GM19397 (cell line): Measurements from ENCODE around the gene SLC30A7.
"Not testable (repeated sequence)": the region's sequence is repeated elsewhere in the genome, so short reads cannot be mapped to it uniquely, and the experiment has no call there.

Experiments used
- ATAC-seq: cut with Tn5 transposase; IDR thresholded peaks from one replicate; pipeline ENCODE4 v1.9.1; 2021; ENCODE audit warnings: mild to moderate bottlenecking, moderate library complexity; ENCODE audit not compliant: unreplicated experiment

SLC30A7 gene

DNA sequence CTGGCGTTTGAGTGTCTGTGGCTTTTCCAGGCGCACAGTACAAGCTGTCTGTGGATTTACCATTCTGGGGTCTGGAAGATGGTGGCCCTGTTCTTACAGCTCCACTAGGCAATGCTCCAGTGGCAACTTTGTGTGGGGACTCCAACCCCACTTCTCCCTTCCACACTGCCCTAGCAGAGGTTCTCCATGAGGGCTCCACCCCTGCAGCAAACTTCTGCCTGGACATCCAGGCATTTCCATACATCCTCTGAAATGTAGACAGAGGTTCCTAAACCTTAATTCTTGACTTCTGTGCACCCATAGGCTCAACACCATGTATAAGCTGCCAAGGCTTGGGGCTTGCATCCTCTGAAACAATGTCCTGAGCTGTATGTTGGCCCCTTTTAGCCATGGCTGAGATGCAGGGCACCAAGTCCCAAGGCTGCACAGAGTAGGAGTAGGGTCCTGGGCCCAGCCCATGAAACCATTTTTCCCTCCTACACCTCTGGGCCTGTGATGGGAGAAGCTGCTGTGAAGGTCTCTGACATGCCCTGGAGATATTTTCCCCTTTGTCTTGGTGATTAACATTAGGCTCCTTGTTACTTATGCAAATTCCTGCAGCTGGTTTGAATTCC is 5.9 kb upstream of the SLC30A7 start:
- not testable (repeated sequence) for ATAC-seq

DNA sequence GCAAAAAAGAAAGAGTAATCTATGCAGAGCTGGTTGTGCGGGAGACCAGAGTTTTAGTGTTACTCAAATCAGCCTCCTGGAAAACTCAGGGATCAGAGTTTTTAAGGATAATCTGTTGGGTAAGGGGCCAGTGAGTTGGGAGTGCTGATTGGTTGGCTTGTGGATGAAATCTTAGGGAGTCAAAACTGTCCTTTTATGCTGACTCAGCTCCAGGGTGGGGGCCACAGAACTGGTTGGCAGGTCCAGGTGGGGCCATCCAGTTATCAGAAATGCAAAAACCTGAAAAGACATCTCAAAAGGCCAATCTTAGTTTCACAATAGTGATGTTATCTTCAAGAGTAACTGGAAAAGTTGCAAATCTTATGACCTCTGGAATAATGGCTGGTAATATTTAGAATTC is 4.5 kb upstream of the SLC30A7 start:
- ATAC-seq = no peak

DNA sequence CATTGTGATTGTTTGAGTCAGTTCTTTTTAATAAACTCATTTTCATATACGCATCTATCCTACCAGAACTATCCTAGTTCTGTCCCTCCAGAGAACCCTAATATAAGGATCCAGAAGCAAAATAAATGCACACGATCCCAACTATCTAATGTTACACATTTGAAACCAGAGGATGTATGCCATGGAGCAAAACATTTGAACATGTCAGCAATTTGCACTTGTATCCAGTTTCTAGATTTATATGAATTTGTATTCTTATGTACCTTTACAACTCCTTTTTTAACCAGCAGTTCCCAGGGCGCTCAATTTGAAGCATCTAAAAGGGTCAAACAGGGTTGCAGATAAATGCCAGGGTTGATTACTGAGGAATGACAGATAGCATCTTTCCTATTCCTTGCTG is 3.3 kb upstream of the SLC30A7 start:
- ATAC-seq = no peak

DNA sequence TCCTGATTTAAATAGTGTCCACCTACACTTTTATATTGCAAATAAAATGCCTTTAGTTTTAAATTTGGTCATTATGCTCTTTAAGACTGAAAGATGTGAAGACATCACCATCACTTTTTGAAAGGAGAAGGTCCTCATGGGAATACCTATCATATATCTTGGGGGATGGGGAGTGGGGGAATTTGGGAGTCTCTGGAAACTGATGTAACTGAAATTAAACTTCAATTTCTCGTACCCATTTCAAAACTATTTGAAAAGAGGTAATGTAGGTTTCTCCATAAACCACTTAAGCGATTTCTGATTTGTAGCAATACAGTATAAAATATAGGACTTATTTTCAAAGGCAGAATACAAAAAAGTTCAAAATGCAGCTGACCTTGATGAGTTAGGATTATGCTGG is 2.2 kb upstream of the SLC30A7 start:
- ATAC-seq = no peak

DNA sequence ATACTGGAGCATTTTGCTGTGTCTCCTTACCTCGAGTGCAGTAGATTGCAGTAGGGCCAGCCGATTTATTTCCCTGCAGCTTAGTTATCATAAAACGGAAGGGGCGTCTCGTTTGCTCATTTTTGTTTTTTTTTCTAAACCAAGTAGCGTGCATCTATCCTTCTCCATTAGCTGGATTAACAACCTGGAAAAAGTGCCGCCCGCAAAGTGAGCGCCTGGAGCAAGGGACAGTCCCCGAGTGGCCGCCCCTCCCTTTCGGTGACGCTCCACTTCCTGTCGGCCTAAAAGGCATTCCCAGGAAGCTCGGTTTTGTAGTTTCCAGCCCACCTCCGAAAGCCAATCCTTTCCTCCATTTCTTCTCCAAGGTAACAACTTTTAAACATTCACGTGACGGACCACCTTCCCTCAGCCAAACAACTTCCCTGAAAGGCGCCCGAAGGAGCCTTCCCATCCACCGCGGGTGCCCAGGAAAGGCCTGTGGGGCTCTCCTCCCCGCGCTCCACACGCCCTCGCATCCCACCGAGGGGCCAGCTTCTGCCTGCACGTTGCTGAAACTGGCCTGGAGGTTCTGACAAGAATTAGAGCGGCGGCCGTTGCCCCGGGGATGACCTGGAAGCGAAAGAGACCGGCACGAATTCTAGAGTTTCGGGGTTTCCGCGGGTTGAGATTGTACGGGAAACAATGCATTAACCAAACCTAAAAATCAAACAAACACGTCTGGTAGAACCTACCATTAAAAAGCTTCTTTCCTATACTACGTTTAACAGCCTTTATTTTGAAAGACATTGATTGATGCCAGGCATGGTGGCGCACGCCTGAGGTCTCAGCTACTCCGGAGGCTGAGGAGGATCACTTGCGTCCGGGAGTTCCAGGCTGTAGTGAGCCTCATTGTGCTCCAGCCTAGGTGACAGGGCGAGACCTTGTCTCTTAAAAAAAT is 1.0 kb upstream of the SLC30A7 start, which contains the start of gene EXTL2:
Gene EXTL2 (minus strand): TSS at position 240 of the 937 bp plus-strand sequence. CDS start 6,085 bp downstream, outside the sequence.
- peak; percentile 38 for ATAC-seq

DNA sequence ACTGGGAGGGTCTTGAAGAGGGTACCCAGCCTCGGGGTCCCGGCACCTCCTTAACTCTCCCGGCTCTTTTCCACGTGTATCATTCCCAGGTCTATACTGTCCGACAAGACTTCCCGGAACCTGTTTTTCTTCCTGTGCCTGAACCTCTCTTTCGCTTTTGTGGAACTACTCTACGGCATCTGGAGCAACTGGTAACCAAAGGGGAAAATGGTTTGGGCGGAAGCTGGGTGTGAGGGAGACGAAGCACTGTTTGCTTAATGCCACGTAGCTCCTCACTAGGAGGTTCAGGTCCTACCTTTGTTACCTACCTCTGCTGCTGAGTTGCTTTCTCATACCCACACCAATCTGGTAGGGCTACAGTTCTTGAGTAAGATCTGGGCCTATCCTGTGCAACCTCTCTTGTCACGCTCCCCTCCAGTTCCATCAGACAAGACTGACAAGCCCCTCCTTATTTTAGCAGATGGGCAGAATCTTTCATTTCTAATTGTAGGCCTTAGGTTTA is 642 bp downstream of the SLC30A7 start:
- ATAC-seq = peak; percentile 32

DNA sequence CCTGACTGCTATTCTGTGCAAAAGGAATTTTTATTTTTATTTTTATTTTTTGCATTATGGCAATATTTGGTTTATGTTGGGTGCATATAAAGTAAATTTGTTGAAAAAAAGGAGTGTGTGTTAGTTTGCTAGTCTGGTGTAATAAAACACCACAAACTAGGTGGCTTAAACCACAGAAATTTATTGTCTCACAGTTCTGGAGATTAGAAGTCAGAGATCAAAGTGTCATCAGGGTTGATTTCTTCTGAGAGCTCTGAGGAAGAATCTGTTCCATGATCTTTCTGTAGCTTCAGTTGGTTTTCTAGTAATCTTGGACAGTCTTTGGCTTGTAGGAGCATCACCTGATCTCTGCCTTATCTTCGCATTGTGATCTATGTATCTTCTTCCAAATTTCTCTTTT is 6.5 kb downstream of the SLC30A7 start:
- ATAC-seq = no peak

DNA sequence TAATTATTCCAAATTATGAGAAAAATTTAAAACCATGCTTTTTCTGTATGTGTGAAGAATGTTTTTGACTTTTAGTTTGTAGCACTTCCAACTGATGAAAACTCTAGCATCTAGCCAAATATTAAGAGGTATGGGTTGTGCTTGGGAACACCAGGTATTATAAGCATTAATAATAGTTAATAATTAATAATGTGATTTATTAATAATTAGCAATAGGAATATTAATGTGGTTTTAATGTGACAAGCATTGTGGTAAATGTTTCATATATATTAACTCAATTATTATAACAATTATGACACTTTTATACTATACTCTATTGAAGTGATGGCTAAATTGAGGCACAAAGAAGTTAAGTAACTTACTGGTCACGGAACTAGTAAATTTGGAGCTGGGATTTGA is 7.9 kb downstream of the SLC30A7 start:
- ATAC-seq = no peak

DNA sequence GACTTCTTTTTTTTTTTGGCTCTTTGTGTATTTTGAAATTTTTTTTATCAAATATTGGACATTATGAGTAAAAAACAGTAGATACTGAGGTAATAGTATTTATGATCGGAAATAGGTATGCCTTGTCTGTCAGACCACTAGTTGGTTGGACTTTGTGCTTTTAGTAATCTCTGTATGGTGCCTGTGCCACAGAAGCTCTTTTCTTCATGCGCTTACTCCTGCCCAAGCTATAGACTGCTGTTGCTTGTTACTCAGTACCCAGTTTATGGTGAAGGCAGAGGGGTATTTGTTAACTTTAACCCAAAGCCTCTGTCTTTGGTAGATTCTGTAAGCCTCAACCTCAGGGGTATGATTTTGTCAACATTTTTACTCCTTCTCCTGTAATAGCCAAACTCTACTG is 8.6 kb downstream of the SLC30A7 start:
- ATAC-seq = no peak

DNA sequence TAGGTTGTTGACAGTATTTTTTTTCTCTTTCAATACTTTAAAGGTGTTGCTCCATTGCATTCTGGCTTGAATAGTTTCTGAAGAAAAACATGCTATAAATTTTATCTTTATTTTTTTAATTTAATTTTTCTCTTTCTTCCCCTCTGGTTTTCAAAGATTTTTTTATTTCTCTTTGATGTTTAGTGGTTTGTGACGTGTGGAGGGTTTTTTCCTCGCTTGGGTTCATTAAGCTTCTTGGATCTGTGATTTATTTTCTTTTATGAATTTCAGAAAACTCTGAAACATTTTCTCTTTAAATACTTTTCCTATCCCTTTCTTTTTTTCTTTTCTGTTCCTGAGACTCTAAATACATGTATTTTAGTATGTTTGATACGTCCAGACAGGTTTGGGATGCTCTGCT is 9.3 kb downstream of the SLC30A7 start:
- ATAC-seq = no peak

DNA sequence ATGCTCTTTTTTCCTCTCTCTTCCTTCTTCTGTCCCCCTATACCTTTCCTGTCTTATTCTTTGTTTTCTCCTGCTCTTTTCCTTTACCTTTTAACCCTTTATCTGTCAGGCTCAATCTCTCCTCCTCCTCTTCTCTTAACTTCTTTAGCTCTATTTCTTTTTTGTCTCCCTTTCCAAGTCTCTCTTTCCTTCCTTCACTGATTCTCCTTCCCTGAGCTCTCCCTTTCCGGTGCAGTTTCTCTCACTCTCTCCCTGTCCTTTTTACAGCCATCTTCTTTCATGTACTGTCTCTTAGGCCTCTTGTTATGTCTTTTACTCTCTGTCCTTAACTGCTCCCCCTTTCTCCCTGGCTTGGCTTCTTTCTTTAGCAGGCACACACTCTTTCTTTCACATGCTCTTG is 12.0 kb downstream of the SLC30A7 start:
- no peak for ATAC-seq

DNA sequence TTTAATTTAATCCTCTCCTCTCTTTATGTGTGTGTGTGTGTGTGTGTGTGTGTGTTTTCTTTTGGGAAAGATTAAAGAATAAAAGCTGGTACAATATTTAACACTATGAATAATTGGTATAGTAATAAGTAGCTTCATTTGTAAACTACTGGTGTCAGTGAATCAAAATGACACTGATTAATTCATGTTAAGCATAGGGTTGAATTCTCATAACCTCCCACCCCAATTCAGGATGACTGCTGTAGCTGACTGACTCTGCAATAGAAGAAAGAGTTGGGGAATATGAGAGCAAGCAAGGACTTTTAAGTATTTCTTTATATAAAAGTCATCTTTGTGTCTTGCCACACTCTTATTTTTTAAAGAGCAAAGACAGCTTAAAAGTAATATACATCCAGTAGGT is 13.1 kb downstream of the SLC30A7 start:
- ATAC-seq = no peak

DNA sequence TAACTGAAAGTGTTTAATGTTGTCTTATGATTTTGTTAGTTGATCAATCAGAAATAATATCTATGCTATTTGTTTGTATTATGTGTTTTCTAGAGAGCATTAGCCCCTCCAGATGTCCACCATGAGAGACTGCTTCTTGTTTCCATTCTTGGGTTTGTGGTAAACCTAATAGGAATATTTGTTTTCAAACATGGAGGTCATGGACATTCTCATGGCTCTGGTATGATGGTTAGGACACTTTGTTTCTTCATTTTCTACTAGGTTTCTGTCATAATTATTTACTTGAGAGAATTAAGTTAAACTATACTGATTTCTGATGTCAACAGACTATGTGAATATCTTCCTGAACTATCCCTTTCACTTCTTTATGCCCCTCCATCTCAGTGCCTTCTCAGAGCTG is 16.1 kb downstream of the SLC30A7 start:
- no peak for ATAC-seq

DNA sequence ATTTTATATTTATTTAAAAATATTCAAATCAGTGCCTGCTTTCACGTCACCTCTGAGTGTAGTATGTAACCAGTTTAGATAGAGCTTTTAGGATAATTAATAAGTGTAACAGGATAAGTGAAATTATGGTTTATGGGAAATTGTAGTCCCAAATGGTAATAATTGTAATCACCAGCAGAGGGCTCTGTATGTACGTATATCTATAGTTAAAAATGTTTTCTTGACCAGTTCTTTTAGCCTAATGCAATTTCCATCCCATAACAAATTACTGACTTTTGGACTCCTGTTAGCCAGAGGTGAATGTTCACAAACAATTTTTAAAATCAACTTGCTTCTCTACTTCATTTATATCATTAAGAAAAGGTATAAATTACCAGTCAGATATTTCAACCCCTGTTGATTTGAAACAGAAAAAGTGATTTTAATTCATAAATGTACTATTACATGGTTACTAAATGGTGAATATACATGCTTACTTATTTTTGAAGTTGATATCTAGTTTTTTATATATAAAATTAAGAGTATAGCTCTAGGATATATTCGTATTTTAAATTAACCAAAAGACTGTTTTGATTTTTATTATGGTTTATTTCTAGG is 25.3 kb downstream of the SLC30A7 start:
- ATAC-seq = no peak

DNA sequence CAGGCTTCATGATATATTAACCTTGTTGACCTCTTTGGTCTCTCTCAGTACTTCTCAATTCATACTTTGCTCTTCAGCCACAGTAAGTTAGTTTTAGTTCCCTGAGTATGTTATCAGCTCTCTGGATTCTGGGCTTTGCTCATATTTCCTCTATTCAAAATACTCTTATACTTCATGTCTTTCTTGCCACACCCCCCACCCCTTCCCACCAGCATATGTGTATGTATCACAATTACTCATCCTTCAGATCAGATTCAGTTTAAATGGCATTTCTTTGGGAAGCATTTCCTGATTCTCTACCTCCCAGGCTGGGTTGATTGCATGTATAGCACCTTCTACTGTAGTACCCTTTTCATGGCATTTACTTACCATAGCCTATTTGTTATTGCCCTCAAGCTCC is 28.3 kb downstream of the SLC30A7 start:
- ATAC-seq = no peak

DNA sequence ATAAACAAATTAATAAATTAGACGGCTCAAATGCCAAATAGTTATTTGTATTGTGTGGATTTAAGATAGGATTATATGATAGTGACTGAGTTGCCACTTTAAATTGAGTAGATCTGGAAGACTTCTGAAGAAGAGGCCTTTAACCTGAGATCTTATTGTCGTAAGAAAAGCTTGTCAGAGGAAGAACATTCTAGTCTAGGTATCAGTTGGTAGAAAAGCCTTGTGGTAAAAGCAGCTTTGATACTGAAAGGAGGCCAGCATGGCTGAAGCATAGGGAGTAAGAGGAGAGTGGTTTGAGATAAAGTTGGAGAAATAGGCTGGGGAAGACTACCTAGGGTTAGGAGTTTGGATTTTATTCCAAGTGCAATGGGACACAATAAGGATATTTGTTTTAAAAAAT is 29.1 kb downstream of the SLC30A7 start:
- no peak for ATAC-seq

DNA sequence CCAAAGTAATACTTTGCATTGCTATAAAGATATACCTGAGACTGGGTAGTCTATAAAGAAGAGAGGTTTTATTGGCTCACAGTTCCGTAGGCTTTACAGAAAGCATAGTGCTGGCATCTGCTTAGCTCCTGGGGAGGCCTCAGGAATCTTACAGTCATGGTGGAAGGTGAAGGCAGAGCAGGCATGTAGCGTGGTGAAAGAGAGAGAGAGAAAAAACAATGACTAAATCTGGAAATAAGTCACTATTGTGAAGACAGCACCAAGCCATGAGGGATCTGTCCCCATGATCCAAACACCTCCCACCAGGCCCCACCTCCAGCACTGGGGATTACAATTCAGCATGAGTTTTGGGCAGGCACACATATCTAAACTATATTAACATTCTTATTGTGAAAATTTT is 30.4 kb downstream of the SLC30A7 start:
- ATAC-seq = no peak

DNA sequence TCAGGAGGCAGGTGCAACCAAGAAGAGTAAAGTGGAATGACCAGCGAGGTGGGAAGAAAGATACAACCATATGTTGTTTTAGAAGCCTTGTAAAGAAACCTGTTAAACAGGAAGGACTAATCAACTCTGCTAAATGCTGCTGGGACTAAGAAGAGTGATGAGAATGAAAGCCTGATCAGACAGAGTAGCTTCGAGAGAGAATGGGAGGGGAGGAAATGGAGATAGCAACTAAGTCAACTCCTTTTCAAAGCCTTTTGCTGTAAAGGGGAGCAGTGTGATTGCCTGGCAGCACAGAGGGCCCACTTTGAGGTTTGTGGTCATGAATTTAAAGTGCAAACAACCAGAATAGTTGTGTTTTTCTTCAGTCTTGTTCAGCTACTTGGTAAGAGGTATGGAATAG is 31.4 kb downstream of the SLC30A7 start:
- ATAC-seq = no peak

DNA sequence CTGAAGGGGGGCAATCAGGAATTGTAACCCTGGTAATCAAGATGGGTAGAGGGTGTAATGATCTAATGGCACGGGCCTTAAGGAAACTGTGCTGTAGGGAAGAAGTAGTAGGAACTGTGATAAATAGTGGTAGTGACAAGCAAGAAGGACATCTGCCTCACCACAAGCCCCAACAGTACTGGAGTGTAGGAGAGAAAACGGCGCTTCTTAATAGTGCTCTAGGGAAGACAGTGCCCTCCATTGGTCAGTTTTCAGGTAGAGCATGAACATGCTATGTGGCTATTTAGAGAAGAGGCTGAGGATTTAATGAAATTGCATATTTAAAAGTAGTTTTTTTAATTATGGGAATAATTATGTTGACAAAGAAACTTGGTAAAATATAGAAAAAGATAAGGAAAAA is 32.2 kb downstream of the SLC30A7 start:
- ATAC-seq = no peak

DNA sequence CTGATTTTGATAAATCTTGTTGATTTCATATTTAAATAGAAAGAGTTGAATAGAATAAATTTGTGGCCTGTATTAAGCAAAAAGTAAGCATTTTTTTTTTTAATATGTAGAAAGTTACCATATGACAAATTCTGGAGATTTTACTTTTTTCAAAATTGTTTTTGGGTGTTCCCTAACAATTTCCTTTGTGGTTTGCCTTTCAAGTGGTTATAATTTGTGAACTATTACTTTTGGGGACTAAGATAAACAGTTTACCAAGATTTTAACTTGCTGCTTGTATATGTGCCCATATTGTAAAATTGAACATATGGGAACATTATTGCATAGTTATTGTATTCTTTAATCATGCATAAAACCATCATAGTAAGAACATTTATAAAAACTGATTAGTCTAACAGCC is 34.6 kb downstream of the SLC30A7 start:
- no peak for ATAC-seq

DNA sequence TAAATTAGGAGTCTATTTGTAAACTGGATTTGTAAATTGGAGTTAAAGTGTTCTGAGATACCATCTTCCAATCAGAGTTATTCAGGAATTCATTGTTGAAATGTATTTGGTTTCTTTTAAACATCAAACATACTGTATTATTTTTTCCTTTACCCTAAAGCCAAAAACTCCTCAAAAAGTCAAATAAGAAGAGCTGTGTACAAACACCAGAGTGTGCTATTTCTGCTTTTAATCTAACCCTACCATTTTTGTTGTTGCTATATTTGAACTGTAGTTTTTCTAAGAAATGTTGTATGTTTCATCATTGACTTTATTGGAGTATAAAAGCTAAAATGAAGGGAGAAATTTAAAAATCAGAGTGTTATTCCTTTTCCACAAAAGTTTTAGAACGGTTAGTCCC is 35.8 kb downstream of the SLC30A7 start:
- no peak for ATAC-seq

DNA sequence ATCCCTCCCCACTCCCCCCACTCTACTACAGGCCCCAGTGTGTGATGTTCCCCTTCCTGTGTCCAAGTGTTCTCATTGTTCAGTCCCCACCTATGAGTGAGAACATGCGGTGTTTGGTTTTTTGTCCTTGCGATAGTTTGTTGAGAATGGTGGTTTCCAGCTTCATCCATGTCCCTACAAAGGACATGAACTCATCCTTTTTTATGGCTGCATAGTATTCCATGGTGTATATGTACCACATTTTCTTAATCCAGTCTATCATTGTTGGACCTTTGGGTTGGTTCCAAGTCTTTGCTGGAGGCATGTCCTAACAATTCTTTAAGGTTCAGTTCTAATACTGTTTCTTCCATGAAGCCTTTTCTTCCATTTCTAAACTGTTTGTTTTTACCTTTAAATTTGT is 37.7 kb downstream of the SLC30A7 start:
- not testable (repeated sequence) for ATAC-seq
